ENCODE results near the gene ZNF506.

DNA sequence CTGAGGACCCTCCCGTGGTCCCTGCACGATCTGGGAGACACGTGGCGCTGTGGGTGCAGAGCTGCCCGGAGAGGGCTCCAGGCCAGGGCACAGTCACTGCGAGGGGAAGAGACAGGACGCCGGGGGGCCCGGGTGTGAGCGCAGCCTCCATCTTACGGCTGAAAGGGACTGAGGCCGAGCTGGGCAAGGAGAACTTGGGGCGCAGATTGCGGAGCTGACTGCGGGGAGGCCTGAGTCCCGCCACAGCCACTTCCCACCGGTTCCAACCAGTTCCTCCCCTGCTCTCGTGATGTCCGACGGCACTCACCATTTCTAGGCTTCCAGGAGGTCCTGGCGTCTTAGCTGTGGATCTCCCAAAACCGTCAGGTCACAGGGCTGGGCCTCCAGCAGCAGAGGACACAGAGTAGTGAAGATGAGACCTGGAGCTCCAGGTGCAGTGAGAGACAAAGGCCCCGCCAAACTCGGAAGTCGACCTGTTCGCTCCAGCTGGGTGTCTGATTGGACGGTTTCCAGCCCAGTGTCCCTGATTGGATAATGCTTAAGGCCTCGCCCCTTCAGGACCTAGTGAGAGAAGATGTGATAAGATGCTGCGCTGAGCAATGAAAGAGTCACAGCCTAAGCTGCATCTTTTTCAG lies 39.3 kb upstream of the ZNF506 start:
- TF ChIP-seq, protein P1, sequence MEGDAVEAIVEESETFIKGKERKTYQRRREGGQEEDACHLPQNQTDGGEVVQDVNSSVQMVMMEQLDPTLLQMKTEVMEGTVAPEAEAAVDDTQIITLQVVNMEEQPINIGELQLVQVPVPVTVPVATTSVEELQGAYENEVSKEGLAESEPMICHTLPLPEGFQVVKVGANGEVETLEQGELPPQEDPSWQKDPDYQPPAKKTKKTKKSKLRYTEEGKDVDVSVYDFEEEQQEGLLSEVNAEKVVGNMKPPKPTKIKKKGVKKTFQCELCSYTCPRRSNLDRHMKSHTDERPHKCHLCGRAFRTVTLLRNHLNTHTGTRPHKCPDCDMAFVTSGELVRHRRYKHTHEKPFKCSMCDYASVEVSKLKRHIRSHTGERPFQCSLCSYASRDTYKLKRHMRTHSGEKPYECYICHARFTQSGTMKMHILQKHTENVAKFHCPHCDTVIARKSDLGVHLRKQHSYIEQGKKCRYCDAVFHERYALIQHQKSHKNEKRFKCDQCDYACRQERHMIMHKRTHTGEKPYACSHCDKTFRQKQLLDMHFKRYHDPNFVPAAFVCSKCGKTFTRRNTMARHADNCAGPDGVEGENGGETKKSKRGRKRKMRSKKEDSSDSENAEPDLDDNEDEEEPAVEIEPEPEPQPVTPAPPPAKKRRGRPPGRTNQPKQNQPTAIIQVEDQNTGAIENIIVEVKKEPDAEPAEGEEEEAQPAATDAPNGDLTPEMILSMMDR (conservative IDR thresholded peaks at IDR 0.05; ENCODE audit: low read depth in 2 of 2), result no peak
- TF ChIP-seq POLR2AphosphoS5 (IDR thresholded peaks at IDR 0.05; ENCODE audit: low read depth), result peak; percentile 96

Data from GM23338 (cell line).